OCI-M1 (cell line): Measurements from ENCODE around the gene VOPP1.

Experiments
- DNase-seq: peaks from one replicate; lab custom pipeline; 2025; lab: John Stamatoyannopoulos, UW

VOPP1 gene

GRCh38 chr7:55554038-55554437 is 18.3 kb downstream of the VOPP1 start:
- peak; percentile 24 for DNase-seq

- DNase-seq, result no peak
Measured at GRCh38 chr7:55553024-55553345, 19.3 kb downstream of the VOPP1 start.

DNA sequence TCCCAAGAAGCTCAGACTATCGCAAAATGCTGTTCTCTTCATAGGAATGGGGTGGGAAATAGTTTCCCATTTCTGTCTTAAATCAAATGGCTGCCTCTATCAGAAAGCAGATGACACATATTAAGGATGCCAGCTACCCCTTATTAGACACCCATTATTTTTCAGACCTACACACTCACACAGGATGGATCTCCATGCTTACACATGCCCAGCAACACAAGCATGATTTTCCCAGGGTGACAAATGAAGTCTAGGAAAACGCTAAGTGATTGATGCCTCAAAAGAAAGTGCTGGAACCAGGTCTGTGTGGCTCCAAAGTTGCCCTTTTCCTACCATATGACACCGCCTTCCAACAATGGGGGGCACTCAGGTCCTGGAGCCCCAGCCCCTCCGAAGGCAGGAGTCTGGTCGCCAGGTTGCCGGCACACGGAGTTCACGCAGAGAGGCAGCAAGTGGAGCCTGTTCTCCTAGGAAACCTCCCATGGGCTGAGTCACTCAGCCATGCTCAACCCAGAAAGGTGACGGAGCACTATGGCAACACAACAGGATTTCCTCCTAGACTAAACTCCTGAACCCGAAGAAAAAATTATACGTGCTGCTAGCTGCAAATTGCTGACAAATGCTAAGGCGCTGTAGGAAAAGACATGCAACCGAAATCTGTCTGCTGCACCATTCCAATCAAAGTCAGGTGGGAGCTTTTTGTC is 19.8 kb downstream of the VOPP1 start:
- no peak for DNase-seq

DNA sequence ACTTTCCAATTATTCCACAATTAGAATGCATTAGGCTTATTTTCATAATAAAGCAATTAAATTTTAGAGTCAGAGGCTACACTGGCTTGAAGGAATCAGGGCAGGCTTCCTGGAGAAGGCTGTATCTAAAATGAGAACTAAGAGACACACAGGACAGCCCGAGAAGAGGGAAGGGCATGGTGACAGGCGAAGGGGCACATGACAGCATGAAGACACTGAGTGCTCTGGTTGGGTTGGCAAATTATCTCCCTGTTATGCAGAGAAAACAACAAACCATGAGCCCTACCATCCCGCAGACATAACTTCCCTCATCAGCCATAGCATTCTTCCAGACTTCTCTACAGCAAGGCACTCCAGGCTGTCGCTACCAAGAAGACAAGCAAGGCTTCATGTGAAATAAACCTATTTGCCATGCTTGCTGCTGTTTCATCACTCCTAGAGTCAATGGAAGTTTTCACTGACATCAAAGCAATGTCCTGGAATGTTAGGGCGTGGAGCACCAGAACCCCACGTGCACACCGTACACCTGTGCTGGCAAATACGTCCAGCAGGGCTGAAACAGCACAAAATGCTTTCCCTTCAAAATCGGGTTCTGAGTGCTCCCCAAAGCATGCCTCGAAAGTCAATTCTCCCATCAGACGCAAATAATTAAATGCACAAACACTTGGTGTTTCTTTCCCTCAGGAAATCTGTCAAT is 21.3 kb downstream of the VOPP1 start:
- DNase-seq, result no peak

DNA sequence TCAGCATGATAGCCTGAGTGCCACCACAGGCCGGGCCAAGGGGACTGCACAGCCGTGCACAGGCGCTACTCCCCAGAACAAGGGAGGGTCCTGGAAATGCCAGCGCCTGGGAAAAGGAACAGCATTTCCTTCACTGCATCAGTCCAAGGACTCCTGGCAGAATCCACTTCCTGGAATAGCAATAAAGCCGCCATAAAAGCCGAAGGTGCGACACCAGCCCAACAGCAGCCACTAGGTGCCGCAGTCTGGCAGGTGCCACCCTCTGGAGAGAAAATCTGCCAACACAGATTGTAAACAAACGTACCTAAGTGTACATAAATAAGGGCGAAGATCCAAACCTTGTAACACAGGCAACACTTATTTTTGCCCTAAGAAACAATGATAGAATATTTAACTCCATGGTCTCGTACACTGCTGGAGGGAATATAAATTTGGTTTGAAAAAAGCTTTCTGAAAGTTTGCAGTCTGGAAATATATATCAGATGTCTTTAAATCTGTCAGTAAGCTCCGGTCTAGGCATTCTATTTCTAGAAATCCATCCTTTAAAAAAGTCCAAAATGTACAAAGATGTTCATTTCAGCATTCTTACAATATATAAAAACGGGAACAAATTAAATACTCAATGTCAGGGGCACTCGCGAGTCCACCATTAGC is 22.2 kb downstream of the VOPP1 start:
- DNase-seq, result no peak

- DNase-seq, result no peak
Measured at GRCh38 chr7:55549457-55549856, 22.8 kb downstream of the VOPP1 start.

DNA sequence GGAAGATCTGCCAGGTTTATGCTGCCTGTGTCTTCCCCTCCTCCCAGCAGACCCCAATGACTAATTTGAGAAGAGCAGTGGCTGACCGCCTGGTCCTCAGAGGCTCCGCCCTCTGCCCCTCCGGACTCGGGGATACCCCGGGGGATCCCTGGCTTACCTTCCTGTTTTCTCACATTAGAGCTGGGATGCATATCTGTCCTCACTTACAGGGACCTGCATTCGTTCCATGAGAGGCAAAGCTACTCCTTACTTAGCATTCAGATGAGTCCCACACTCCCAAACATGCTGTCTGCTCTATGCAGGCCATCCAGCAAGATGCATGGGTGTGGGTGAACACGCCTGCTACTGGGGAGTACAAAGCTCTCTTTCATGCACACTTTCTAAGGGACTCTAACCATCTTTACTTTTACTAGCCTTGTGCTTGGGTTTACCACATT is 24.0 kb downstream of the VOPP1 start:
- DNase-seq, result no peak

DNA sequence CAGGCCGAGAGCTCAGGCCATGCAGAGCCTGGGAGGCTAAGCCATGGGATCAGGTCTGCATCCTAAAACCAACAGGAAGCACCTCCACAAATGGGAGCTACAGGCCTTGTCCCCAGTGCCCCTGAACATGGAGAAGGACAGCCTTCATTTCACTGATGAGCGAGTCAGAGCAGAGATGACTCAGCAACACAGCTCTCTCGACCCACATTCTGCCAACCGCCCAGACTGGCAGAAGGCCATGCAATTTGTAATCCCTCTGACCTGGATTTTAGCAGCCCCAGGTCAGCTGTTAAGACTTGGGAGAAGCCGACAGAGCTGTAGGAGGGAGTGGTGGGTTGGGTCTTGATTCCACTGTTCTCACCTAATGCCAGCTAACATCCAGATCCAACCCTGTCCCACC is 25.5 kb downstream of the VOPP1 start:
- peak; percentile 11 for DNase-seq

- no peak for DNase-seq
Measured at GRCh38 chr7:55545496-55545895, 26.8 kb downstream of the VOPP1 start.

- no peak for DNase-seq
Measured at GRCh38 chr7:55540226-55540858, 32.0 kb downstream of the VOPP1 start.

DNA sequence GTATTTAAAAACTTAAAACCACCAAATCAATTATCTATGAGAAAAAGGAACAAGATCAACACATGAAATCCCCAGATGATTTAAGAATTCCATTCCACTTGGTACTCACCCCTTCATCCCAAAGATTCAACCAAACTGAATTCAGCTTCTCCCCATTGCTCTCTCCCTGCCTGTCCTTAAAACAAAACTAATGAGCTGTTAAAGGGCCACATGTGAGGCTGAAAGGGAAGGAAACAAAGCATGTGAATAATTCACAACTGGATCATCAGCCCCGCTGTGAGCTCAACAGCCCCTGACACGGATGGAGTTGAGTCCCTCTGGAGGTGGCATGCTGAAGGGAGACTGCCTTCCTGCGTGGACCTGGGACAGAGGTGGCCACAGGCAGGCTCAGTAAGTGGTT is 32.9 kb downstream of the VOPP1 start:
- DNase-seq, result no peak

DNA sequence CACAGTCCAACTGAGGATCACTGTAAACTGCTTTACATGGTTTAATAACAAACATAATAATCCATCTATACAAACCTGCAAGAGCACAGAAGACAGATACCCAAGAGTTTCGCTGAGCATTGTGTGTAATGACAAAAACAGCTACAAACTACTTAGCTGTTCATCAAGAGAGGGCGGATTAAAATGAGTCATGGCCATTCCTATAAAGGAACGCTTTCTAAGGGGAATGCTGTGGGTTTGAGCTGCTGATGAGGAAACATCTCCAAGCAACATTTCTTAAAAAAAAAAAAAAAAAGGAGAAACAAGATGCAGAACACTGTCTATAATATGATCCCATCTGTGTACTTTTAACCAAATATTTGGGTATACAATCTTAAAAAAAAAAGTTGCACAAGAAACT is 33.8 kb downstream of the VOPP1 start:
- DNase-seq, result no peak

DNA sequence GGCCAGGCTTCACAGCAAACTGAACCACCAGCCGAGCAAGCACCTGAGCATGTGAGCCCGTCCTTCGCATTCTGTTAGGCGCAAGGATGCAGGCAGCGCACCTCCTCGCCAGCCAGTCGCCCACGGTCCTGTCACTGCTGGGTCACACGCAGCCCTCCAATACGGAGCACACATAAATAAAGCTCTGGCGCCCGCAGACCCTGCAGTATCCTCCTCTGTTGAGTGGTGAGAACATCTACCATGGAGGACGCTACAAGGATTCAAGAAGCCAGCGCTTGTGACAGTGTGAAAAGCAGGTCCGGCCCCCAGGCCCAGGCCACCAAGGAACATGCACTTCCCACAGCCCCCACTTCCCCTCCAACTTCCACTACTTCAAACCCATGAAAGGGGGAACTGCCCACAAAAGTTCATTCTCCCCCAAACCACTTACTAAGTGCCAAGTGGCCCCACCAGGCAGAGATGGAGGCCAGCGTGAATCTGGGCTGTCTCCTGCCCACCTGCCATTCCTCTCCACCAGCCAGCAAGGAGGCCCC is 34.8 kb downstream of the VOPP1 start:
- no peak for DNase-seq

DNA sequence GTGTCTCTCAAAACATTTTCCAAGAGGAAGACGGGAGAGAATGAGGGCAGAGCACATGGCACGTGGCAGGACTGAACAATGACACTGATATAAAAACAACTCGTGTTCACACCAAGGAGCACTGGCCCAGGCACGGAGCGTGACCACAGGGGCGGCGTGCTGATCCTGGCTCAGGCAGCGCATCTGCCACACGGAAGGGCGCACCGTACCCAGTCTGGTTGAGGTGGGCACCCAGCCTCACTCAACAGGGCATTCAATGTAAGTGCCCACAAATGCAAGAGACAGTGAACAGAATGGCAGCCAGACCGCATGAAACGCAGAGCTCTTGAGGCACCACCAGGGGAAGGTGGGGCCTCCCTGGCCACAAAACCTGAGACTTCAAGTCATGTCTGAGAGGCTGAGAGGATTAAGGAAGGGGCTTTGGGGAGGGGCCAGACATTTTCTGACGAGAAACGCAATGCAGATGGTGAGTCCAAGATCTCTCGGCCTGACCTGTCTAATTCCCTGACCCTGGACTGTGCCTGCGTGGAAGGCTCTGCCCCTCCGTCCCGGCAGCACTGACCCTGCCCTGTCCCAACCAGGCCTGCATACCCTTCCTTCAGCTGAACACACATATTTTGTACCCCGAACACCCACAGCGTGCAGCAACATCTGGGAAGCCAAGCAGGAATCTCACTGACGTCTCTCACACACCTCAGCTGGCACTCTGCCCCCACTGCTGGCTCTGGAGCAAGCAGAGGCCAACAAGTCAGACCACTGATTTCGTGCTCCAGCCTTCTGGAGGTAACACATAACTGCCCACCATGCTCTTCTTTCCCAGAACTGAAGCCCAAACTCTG is 35.5 kb downstream of the VOPP1 start:
- no peak for DNase-seq

DNA sequence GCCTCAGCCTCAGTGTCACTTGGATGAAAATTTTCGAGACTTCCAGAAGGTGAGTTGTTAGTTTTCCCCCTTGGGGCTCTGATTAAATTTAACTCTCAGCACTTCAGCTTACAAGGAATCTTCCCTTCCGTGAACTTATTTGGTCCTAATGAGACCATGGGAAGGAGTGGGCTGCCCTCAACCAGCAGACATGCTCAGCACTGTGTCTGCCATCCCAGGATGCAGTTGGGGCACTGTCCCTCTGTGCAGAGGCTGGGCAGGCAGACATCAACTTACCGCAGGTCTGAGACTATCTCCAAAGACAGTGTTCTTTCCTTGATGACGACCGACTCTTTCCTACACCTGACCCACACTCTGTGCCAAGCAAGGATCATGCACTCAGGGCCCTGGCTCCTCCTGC is 36.7 kb downstream of the VOPP1 start:
- no peak for DNase-seq

- DNase-seq, result no peak
Measured at GRCh38 chr7:55534916-55535590, 37.2 kb downstream of the VOPP1 start.

DNA sequence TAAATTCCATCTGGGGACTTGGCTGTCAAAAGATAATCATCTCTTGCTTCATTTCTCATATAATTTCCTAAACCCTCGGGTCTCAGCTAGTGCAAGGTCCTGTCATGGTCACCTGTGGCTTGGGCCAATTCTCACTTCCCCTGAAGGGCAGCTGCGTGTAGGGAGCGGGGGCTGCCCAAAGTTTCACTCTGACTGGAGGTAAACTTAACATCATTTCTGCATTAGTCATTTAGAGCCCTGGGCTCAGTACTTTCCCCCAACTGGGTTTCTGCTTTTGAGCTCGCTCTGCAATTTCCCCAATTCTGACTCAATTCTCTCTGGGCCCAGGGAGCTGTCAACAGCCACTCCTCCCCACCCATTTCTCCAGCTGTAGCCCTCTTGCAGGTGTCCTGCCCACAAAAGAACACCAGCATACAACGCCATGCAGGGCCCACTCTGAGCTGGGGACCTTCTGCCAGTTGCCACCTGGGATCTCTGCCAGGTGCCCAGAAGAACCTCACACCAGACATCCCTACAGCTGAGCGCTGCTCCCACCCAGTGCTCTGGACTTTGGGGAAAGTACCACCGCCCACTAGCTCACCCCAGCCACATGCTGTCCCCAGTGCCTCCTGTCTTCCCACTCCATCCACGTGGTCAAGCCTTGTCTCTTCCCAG is 37.9 kb downstream of the VOPP1 start:
- peak; percentile 3 for DNase-seq

GRCh38 chr7:55533729-55534080 is 38.6 kb downstream of the VOPP1 start:
- no peak for DNase-seq

DNA sequence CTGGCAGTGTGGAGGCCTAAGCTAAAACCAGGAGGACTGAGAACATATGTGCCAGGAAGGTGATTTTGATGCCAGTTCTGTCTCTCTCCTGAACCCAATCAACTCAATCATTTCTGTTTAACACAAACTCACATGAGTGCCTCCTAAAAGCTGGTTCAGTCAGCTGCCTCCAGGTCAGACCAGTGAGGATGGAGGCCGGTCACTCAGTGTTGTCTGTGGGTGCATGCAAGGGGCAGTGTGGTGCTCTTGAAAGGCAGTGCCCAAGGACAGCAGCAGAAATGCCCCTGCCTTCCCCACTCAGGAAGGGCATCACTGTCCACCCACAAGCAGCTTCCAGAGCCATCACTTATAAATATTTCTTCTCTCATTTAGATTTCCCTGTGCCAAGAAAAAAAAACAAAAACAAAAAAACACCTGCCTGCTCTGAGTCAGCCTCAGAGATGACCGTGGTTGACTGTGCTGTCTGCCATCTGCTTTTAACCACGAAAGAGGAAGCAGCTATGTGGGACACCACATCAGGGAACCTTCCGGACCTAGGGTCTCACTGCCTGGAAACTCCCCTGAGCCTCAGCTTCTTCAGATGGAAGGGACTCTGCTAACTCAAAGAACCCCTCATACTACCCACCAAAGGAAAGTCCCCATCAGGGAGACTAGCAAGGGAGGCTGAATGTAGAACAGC is 39.1 kb downstream of the VOPP1 start:
- peak; percentile 75 for DNase-seq
